RWPE1 (cell line): Measurements from ENCODE around the gene COX8A.
"Not testable (repeated sequence)": the region's sequence is repeated elsewhere in the genome, so short reads cannot be mapped to it uniquely, and the experiment has no call there.

ENCODE experiments used
- CTCF ChIA-PET: fragments of 350-600 bp; sonication (Branson Sonifier 250); formaldehyde crosslinking; extraction: SDS; loops from one replicate; lab custom pipeline; 2021; lab: Yijun Ruan, JAX
- POLR2A ChIA-PET: fragments of 400-600 bp; formaldehyde crosslinking; extraction: SDS; loops from one replicate; lab custom pipeline; 2020; ENCODE audit warnings: antibody characterized with exemption; ENCODE audit not compliant: low non-redundant PET; lab: Yijun Ruan, JAX
- DNase-seq: peaks from one replicate; pipeline ENCODE4 v3.0.0; 2012; ENCODE audit warnings: low spot score
- H3K27ac ChIP-seq: fragments of 450-650 bp; 2 replicates; pipeline ENCODE4 v1.5.1; 2017
- TF ChIP-seq, protein P1 (sequence below): fragments of 450-650 bp; conservative IDR thresholded peaks from 2 replicates; pipeline ENCODE4 v1.5.1; 2017; ENCODE audit warnings: low read depth, mild to moderate bottlenecking

The COX8A gene

GRCh38 chr11:63945477-63946163 lies 28.8 kb upstream of the COX8A start:
- ChIA-PET CTCF (interaction anchor here (0.5 to 2.0 kb wide), 22 partner anchors 9 to 227 kb away, joined by 3 to 48 read pairs (median 4); partner anchors contain the start of genes MARK2 and ZFTA), POLR2A (interaction anchor here (0.5 to 0.9 kb wide), 4 partner anchors 8 to 202 kb away, joined by 3 to 5 read pairs (median 4); partner anchors contain the start of gene MARK2)
- peak; percentile 81 for DNase-seq
- peak overlapping the region; percentile 64 for H3K27ac ChIP-seq
- TF ChIP-seq, protein P1, sequence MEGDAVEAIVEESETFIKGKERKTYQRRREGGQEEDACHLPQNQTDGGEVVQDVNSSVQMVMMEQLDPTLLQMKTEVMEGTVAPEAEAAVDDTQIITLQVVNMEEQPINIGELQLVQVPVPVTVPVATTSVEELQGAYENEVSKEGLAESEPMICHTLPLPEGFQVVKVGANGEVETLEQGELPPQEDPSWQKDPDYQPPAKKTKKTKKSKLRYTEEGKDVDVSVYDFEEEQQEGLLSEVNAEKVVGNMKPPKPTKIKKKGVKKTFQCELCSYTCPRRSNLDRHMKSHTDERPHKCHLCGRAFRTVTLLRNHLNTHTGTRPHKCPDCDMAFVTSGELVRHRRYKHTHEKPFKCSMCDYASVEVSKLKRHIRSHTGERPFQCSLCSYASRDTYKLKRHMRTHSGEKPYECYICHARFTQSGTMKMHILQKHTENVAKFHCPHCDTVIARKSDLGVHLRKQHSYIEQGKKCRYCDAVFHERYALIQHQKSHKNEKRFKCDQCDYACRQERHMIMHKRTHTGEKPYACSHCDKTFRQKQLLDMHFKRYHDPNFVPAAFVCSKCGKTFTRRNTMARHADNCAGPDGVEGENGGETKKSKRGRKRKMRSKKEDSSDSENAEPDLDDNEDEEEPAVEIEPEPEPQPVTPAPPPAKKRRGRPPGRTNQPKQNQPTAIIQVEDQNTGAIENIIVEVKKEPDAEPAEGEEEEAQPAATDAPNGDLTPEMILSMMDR: peak; percentile 77

GRCh38 chr11:63951779-63952536 lies 22.5 kb upstream of the COX8A start:
- TF ChIP-seq, protein P1: no peak
- POLR2A ChIA-PET: no interaction called here
- peak overlapping the region; percentile 55 for H3K27ac ChIP-seq
- no peak for DNase-seq
- CTCF ChIA-PET: interaction anchor here (0.8 to 1.1 kb wide), 2 partner anchors 9 to 184 kb away, joined by 3 to 5 read pairs; partner anchors contain the start of gene ZFTA

DNA sequence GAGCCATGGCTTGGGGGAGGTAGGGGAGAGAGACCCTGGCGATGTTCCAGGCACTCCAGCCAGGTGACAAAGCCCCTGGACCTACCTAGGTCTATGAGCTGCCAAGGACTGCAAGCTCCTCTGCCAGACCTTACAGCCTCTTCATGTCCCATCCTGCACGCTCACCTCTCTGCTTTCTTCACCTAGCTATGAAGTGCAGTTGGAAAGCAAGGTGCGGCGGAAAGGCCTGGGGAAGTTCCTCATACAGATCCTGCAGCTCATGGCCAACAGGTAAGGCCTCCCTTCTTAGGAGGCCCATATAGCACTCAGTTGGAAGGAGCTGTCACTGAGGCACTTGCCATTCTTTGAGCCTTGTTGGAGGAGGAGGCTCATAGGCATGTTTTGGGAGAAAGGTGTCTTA lies 21.9 kb upstream of the COX8A start:
- no peak for DNase-seq
- ChIA-PET POLR2A (no interaction called here), CTCF (interaction anchor here (0.8 to 1.1 kb wide), 2 partner anchors 9 to 184 kb away, joined by 3 to 5 read pairs; partner anchors contain the start of gene ZFTA)
- H3K27ac ChIP-seq: peak overlapping the region; percentile 55
- TF ChIP-seq, protein P1: no peak

DNA sequence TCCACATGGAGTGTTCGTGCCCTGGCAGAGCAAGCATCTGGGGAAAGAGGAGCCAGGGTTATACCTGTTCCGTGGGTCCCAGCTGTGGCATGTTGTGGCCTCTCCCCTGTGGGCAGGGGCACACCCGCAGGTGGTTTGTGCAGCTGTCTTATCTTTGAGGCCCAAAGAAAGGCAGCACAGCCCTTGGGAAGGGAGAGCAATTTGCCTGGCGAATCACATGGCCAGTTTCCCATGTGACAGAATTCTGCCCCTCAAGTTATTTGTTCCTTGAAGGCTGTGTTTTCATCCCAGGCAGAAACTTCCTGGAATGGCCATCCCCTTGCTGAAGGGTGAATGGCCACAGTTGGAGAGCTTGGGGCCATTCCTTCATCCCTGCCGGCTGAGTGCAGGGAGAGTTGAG lies 16.4 kb upstream of the COX8A start:
- ChIA-PET POLR2A (no interaction called here), CTCF (interaction anchor here (0.6 to 0.7 kb wide), 3 partner anchors 12 to 324 kb away, joined by 3 to 6 read pairs (median 4); no protein-coding TSS in a partner anchor)
- DNase-seq: no peak

DNA sequence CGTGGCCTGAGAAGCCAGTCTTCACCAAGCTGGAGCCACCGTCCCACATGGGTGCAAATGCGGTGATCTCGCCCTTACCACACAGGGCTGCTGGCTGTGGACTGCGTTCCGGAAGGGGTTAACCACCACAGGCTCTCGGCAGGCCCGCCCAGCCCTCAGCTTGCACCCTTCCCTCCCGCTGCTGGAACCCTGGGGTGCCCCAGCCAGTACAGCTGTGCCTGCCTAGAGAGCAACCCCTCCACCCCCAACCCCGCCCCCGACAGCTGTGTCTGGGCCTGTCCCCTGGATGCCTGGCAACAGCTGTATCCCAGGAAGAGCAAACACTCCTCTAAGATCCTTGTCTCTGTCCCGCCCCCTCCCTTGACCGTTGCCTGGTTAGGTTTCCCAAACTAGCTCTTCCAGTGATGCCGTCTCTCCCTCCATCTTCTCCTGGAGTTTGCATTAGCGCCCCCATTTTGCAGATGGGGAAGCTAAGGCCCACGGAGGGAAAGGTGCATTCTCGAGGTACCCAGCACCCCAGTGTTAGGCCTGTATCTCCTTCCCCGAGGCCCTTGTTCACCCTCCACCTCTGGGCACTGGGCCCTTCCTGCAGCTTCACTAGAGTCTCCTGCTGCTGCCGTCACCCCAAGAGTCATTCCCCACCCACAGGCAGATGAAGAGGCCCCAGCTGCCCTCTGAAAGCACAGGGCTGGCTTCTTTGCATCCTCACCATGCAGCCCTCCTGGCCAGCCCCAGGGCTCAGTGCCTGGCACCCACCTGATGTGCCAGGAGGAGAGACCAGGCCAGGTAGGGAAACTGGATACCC lies 12.6 kb upstream of the COX8A start:
- peak; percentile 87 for DNase-seq
- H3K27ac ChIP-seq: peak overlapping the region; percentile 77
- POLR2A ChIA-PET: no interaction called here
- CTCF ChIA-PET: interaction anchor here (0.8 kb wide), 1 partner anchor 9 kb away, joined by 3 read pairs; no protein-coding TSS in a partner anchor
- TF ChIP-seq, protein P1: no peak

More for the DNA sequence above, 16.4 kb upstream of the COX8A start:
- H3K27ac ChIP-seq: peak overlapping the region; percentile 77
- TF ChIP-seq, protein P1: no peak

- POLR2A ChIA-PET: interaction anchor here (0.6 kb wide), 1 partner anchor 988 kb away, joined by 6 read pairs; no protein-coding TSS in a partner anchor
- H3K27ac ChIP-seq, CTCF ChIA-PET, DNase-seq: not testable (repeated sequence)
Observed at GRCh38 chr11:63963895-63964294, 10.5 kb upstream of the COX8A start.
